Measurements from ENCODE around the gene COMMD1.

COMMD1 gene

DNA sequence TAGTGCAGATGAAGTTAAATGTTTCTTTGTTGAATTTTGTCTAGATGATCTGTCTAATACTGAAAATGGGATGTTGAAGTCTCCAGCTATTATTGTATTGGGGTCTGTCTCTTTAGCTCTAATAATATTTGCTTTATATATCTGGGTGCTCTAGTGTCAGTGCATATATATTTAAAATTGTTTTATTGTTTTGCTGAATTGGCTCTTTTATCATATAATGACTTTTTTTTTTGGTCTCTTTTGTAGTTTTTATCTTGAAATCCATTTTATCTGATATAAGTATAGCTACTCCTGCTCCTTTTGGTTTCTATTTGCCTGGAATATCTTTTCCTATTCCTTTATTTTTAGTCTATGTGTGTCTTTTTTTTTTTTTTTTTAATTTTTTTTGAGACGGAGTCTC lies 79.2 kb downstream of the COMMD1 start:
- TF ChIP-seq, protein P1, sequence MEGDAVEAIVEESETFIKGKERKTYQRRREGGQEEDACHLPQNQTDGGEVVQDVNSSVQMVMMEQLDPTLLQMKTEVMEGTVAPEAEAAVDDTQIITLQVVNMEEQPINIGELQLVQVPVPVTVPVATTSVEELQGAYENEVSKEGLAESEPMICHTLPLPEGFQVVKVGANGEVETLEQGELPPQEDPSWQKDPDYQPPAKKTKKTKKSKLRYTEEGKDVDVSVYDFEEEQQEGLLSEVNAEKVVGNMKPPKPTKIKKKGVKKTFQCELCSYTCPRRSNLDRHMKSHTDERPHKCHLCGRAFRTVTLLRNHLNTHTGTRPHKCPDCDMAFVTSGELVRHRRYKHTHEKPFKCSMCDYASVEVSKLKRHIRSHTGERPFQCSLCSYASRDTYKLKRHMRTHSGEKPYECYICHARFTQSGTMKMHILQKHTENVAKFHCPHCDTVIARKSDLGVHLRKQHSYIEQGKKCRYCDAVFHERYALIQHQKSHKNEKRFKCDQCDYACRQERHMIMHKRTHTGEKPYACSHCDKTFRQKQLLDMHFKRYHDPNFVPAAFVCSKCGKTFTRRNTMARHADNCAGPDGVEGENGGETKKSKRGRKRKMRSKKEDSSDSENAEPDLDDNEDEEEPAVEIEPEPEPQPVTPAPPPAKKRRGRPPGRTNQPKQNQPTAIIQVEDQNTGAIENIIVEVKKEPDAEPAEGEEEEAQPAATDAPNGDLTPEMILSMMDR (conservative IDR thresholded peaks at IDR 0.05; ENCODE audit: control insufficient read depth, insufficient read depth, low read depth, low read length) = no peak
- DNase-seq (ENCODE audit: low read depth) = no peak
- H3K4me3 ChIP-seq (ENCODE audit: control insufficient read depth, low read depth, low read length) = no peak overlapping the region

GRCh38 chr2:61988462-61989366 lies 83.2 kb downstream of the COMMD1 start:
- no peak overlapping the region for H3K4me3 ChIP-seq (ENCODE audit: control insufficient read depth, low read depth, low read length)
- TF ChIP-seq, protein P1 (conservative IDR thresholded peaks at IDR 0.05; ENCODE audit: control insufficient read depth, insufficient read depth, low read depth, low read length) = no peak
- DNase-seq (ENCODE audit: low read depth) = peak; percentile 50

DNA sequence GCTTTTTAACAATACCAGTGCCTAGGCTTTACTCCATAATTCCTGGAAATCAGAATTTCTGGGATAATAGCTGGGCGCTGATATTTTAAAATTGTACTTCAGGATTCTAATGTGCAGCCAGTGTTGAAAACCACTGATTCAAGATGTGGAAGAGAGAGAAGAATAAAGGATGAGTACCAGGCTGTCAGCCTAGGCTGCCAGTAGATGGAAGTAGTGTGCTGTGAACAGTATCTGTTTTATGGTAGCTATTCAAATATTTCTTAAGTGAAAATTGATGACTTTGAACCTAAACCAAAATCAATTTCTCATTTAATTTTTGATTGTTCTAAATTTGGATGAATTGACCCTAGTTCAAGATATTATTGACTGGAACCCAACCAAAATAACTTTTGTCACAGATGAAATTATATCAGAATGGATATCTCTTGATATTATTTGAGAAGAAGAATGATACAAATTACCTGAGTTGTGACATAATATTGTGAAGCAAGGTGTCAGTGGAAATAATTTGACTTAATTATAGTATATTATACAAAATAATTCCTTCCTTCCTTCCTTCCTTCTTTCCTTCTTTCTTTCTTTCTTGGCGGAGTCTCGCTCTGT lies 88.0 kb downstream of the COMMD1 start:
- peak; percentile 68 for DNase-seq (ENCODE audit: low read depth)
- TF ChIP-seq, protein P1 (conservative IDR thresholded peaks at IDR 0.05; ENCODE audit: control insufficient read depth, insufficient read depth, low read depth, low read length) = peak; percentile 77
- no peak overlapping the region for H3K4me3 ChIP-seq (ENCODE audit: control insufficient read depth, low read depth, low read length)

GRCh38 chr2:61994531-61994930 lies 89.1 kb downstream of the COMMD1 start:
- TF ChIP-seq, protein P1 (conservative IDR thresholded peaks at IDR 0.05; ENCODE audit: control insufficient read depth, insufficient read depth, low read depth, low read length) = no peak
- no peak for DNase-seq (ENCODE audit: low read depth)
- no peak overlapping the region for H3K4me3 ChIP-seq (ENCODE audit: control insufficient read depth, low read depth, low read length)

GRCh38 chr2:61995065-61995464 lies 89.6 kb downstream of the COMMD1 start:
- DNase-seq (ENCODE audit: low read depth) = no peak
- TF ChIP-seq, protein P1 (conservative IDR thresholded peaks at IDR 0.05; ENCODE audit: control insufficient read depth, insufficient read depth, low read depth, low read length) = no peak
- no peak overlapping the region for H3K4me3 ChIP-seq (ENCODE audit: control insufficient read depth, low read depth, low read length)

DNA sequence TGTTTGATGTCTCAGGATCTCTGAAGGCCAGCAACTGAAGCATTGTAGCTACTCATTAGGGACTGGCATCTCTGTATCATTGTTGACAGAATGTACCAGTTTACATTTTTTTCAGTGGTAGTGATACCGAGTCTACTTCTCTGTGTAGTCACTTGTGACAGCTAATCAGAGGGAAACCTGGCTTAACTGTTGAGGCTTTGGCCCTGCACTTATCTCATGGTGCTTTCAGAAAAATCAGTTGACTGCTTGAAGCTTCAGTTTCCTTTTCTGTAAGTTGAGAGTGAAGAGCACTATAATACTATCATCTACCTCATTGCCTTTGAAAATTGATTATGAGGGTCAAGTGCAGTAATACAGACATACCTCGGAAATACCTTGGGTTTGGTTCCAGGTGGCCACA lies 90.0 kb downstream of the COMMD1 start:
- H3K4me3 ChIP-seq (ENCODE audit: control insufficient read depth, low read depth, low read length) = no peak overlapping the region
- no peak for DNase-seq (ENCODE audit: low read depth)
- TF ChIP-seq, protein P1 (conservative IDR thresholded peaks at IDR 0.05; ENCODE audit: control insufficient read depth, insufficient read depth, low read depth, low read length) = no peak
